ENCODE measurements around the gene OR10G6. TPM values are rescaled to one million over a fixed set of nuclear protein-coding genes. Genes with fewer than 3 reads are reported as not detected.
"Not testable (repeated sequence)": the region's sequence is repeated elsewhere in the genome, so short reads cannot be mapped to it uniquely, and the experiment has no call there.

Gene OR10G6, protein sequence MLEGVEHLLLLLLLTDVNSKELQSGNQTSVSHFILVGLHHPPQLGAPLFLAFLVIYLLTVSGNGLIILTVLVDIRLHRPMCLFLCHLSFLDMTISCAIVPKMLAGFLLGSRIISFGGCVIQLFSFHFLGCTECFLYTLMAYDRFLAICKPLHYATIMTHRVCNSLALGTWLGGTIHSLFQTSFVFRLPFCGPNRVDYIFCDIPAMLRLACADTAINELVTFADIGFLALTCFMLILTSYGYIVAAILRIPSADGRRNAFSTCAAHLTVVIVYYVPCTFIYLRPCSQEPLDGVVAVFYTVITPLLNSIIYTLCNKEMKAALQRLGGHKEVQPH
- total RNA-seq, result not detected

GRCh38 chr11:123995119-123995518 lies at the start of gene OR10G6:
Gene OR10G6 (minus strand): TSS chr11:123995161. CDS start chr11:123995161, 0 bp downstream.
- DNase-seq (ENCODE audit: low spot score), result no peak

GRCh38 chr11:124043420-124043819 lies 48.5 kb upstream of the OR10G6 start:
- no peak for DNase-seq (ENCODE audit: low spot score)

GRCh38 chr11:124041254-124041653 lies 46.3 kb upstream of the OR10G6 start, which contains the start of gene OR10G7:
Gene OR10G7 (minus strand): TSS chr11:124041325. CDS start chr11:124039001, 2,324 bp downstream.
- no peak for DNase-seq (ENCODE audit: low spot score)

DNA sequence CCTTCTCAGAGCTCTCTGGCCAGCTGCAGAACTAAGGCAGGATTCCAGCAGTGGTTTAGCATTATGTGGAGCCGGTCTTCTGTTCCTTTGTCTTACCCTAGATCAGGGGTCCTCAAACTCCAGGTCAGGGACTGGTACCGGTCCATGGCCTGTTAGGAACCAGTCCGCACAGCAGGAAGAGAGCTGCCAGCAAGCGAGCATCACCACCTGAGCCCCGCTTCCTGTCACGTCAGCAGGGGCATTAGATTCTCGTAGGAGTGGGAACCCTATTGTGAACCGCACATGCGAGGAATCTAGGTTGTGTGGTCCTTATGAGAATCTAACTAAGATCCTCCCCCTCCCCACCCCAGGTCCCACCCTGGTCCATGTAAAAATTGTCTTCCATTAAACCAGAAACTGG lies 44.6 kb upstream of the OR10G6 start:
- DNase-seq (ENCODE audit: low spot score), result no peak

- DNase-seq (ENCODE audit: low spot score), result no peak
These were observed 41.7 kb upstream of the OR10G6 start for GRCh38 chr11:124036666-124037065.

DNA sequence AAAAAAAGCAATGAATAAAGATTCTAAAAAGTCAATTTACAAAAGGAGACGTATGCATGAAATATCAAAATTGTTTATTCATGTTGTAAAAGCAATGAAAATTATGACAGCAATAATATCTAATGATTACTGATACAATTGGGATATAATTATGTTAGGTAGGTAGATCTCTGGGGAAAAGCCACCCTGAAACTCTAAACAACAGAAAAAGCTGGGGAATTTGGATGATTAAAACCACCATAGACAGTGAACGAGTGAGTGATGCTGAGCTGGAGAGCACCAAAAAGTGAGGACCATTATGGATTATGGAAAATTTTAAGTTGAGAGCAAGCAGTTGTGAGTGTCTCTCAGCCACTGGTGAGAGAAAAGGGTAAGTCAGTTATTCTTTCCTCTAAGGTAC lies 31.5 kb upstream of the OR10G6 start, which contains the start of gene OR10G8:
Gene OR10G8 (plus strand): TSS at position 301 of the 400 bp plus-strand sequence. CDS start 2,825 bp downstream, outside the sequence.
- DNase-seq (ENCODE audit: low spot score), result no peak

GRCh38 chr11:124015837-124016236 lies 20.9 kb upstream of the OR10G6 start:
- not testable (repeated sequence) for DNase-seq (ENCODE audit: low spot score)

GRCh38 chr11:124012697-124013096 lies 17.7 kb upstream of the OR10G6 start, which contains the start of gene OR10G4:
Gene OR10G4 (plus strand): TSS chr11:124012997. CDS start chr11:124015575, 2,578 bp downstream.
- DNase-seq (ENCODE audit: low spot score), result no peak

GRCh38 chr11:123979311-123979710 lies 15.7 kb downstream of the OR10G6 start:
- no peak for DNase-seq (ENCODE audit: low spot score)

- no peak for DNase-seq (ENCODE audit: low spot score)
These were observed 17.1 kb downstream of the OR10G6 start, which contains the start of gene OR10S1 for GRCh38 chr11:123977731-123978347. Gene OR10S1 (minus strand): TSS chr11:123977781. CDS start chr11:123977664, 117 bp downstream.

GRCh38 chr11:123976770-123977560 lies 18.0 kb downstream of the OR10G6 start:
- DNase-seq (ENCODE audit: low spot score), result no peak

- DNase-seq (ENCODE audit: low spot score), result no peak
These were observed 21.1 kb downstream of the OR10G6 start for GRCh38 chr11:123973816-123974215.

DNA sequence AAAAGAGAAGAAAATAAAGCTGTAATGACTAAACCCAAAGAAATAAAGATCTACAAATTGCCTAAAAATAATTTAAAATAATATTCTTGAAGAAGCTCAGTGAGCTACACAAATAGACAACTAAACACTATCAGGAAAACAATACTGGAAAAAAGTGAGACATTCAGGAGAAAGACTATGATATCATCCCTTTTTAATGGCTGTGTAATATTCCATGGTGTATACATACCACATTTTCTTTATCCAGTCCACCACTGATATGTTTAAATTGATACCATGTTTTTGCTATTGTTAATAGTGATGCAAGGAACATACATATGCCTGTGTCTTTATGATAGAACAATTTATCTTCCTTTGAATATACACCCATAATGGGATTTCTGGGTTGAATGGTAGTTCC lies 38.2 kb downstream of the OR10G6 start:
- no peak for DNase-seq (ENCODE audit: low spot score)

GRCh38 chr11:123945132-123945531 lies 49.8 kb downstream of the OR10G6 start:
- DNase-seq (ENCODE audit: low spot score), result no peak

Other genes starting within 250 kb of the OR10G6 start
- not detected for gene OR6X1, start 240.6 kb downstream of the OR10G6 start, total RNA-seq
- gene OR6M1, start 188.8 kb downstream of the OR10G6 start, total RNA-seq, result not detected
- not detected for gene TMEM225, start 109.5 kb downstream of the OR10G6 start, total RNA-seq
- not detected for gene OR8D4, start 93.0 kb downstream of the OR10G6 start, total RNA-seq
- gene OR4D5, start 55.5 kb downstream of the OR10G6 start, total RNA-seq, result not detected
- not detected for gene OR6T1, start 51.3 kb downstream of the OR10G6 start, total RNA-seq
- gene OR10S1, start 17.4 kb downstream of the OR10G6 start, total RNA-seq, result not detected
- not detected for gene OR10G4, start 17.8 kb upstream of the OR10G6 start, total RNA-seq
- not detected for gene OR10G9, start 27.9 kb upstream of the OR10G6 start, total RNA-seq
- not detected for gene OR10G8, start 31.6 kb upstream of the OR10G6 start, total RNA-seq
- gene OR10G7, start 46.2 kb upstream of the OR10G6 start, total RNA-seq, result not detected
- 60.2 TPM for gene VWA5A, start 120.3 kb upstream of the OR10G6 start, total RNA-seq
- not detected for gene OR10D3, start 188.2 kb upstream of the OR10G6 start, total RNA-seq
- not detected for gene OR8G1, start 245.9 kb upstream of the OR10G6 start, total RNA-seq